HEK293 (cell line): ENCODE data around the gene NARS2.

ENCODE experiments used
- CTCF ChIA-PET: fragments of 350-600 bp; formaldehyde crosslinking; extraction: SDS; loops from one replicate; lab custom pipeline; 2021; ENCODE audit warnings: antibody characterized with exemption; lab: Yijun Ruan, JAX
- POLR2A ChIA-PET: fragments of 300-600 bp; formaldehyde crosslinking; extraction: SDS; loops from one replicate; lab custom pipeline; 2020; ENCODE audit warnings: antibody characterized with exemption, inconsistent platforms; lab: Yijun Ruan, JAX
- H3K27ac ChIP-seq: fragments of 200-500 bp; sonication (Bioruptor generic); 2 replicates; pipeline ENCODE4 v1.5.1; 2014; ENCODE audit warnings: low read depth, low read length, control low read depth, inconsistent platforms; ENCODE audit errors: extremely low read depth
- H3K36me3 ChIP-seq, 2 experiments: fragments of 200-500 bp in 1 of 2; sonication (Bioruptor generic) in 1 of 2; 1 replicate in 1 of 2; 2 replicates in 1 of 2; pipeline ENCODE4 v1.5.1; 2014 to 2017; ENCODE audit warnings: inconsistent platforms in 2 of 2, low read length in 2 of 2; ENCODE audit not compliant: control insufficient read depth in 2 of 2, insufficient read depth in 1 of 2
- H3K4me1 ChIP-seq: fragments of 200-500 bp; sonication (Bioruptor generic); 2 replicates; pipeline ENCODE4 v1.5.1; 2014; ENCODE audit warnings: mild to moderate bottlenecking, low read length, inconsistent platforms; ENCODE audit not compliant: control insufficient read depth, insufficient read depth
- H3K4me3 ChIP-seq: 2 replicates; pipeline ENCODE4 v1.5.1; 2011; ENCODE audit warnings: low read depth, mild to moderate bottlenecking, control low read depth, low read length, moderate library complexity
- H3K9me3 ChIP-seq: fragments of 200-500 bp; sonication (Bioruptor generic); 2 replicates; pipeline ENCODE4 v1.5.1; 2014; ENCODE audit warnings: low read depth, low read length, inconsistent platforms; ENCODE audit not compliant: control insufficient read depth, insufficient read depth
- EGR2 ChIP-seq: fragments of 450-650 bp; formaldehyde crosslinking; IDR thresholded peaks from 2 replicates; pipeline ENCODE4 v1.5.1; 2016; ENCODE audit warnings: low read depth, missing biosample characterization, missing genetic modification characterization
- HOXA7 ChIP-seq: sonication (generic); formaldehyde crosslinking; IDR thresholded peaks from 2 replicates; pipeline ENCODE4 v1.8.1; 2022; ENCODE audit warnings: missing genetic modification reagents, borderline replicate concordance
- HOXD13 ChIP-seq: sonication (generic); formaldehyde crosslinking; IDR thresholded peaks from 2 replicates; pipeline ENCODE4 v1.8.0; 2022; ENCODE audit warnings: missing genetic modification reagents, borderline replicate concordance
- MYNN ChIP-seq: fragments of 450-650 bp; formaldehyde crosslinking; IDR thresholded peaks from 2 replicates; pipeline ENCODE4 v1.5.1; 2016; ENCODE audit warnings: missing biosample characterization, missing genetic modification characterization, borderline replicate concordance
- PRDM1 ChIP-seq: fragments of 450-650 bp; formaldehyde crosslinking; IDR thresholded peaks from 2 replicates; pipeline ENCODE4; 2016; ENCODE audit warnings: missing biosample characterization, missing genetic modification characterization
- SCRT1 ChIP-seq: fragments of 450-650 bp; formaldehyde crosslinking; IDR thresholded peaks from 2 replicates; pipeline ENCODE4 v1.5.1; 2016; ENCODE audit warnings: missing biosample characterization, missing genetic modification characterization, borderline replicate concordance
- ZBTB17 ChIP-seq: fragments of 450-650 bp; formaldehyde crosslinking; IDR thresholded peaks from 2 replicates; pipeline ENCODE4 v1.5.1; 2016; ENCODE audit warnings: missing biosample characterization, missing genetic modification characterization
- ZBTB6 ChIP-seq: fragments of 450-650 bp; formaldehyde crosslinking; IDR thresholded peaks from 2 replicates; pipeline ENCODE4 v1.5.1; 2017; ENCODE audit warnings: missing biosample characterization, missing genetic modification characterization
- ZBTB8A ChIP-seq: fragments of 450-650 bp; formaldehyde crosslinking; IDR thresholded peaks from 2 replicates; pipeline ENCODE4 v1.5.1; 2016; ENCODE audit warnings: missing biosample characterization, missing genetic modification characterization
- ZFHX2 ChIP-seq: fragments of 450-650 bp; formaldehyde crosslinking; conservative IDR thresholded peaks from 2 replicates; pipeline ENCODE4 v1.5.1; 2016; ENCODE audit warnings: missing biosample characterization, missing genetic modification characterization
- ZFP37 ChIP-seq: fragments of 450-650 bp; formaldehyde crosslinking; IDR thresholded peaks from 2 replicates; pipeline ENCODE4 v1.5.1; 2016; ENCODE audit warnings: missing biosample characterization, missing genetic modification characterization
- ZNF132 ChIP-seq: fragments of 450-650 bp; formaldehyde crosslinking; IDR thresholded peaks from 2 replicates; pipeline ENCODE4 v1.5.1; 2017; ENCODE audit warnings: missing biosample characterization, missing genetic modification characterization, borderline replicate concordance
- ZNF155 ChIP-seq: fragments of 450-650 bp; formaldehyde crosslinking; IDR thresholded peaks from 2 replicates; pipeline ENCODE4 v1.5.1; 2016; ENCODE audit warnings: missing biosample characterization, missing genetic modification characterization
- ZNF18 ChIP-seq: fragments of 450-650 bp; formaldehyde crosslinking; IDR thresholded peaks from 2 replicates; pipeline ENCODE4 v1.5.1; 2016; ENCODE audit warnings: missing biosample characterization, missing genetic modification characterization
- ZNF184 ChIP-seq: fragments of 450-650 bp; IDR thresholded peaks from 2 replicates; pipeline ENCODE4 v1.5.1; 2018; ENCODE audit warnings: missing biosample characterization, mild to moderate bottlenecking, missing genetic modification characterization
- ZNF510 ChIP-seq: fragments of 450-650 bp; formaldehyde crosslinking; IDR thresholded peaks from 2 replicates; pipeline ENCODE4 v1.5.1; 2018; ENCODE audit warnings: mild to moderate bottlenecking, missing genetic modification characterization, missing biosample characterization; ENCODE audit not compliant: insufficient replicate concordance
- ZNF571 ChIP-seq: fragments of 450-650 bp; formaldehyde crosslinking; IDR thresholded peaks from 2 replicates; pipeline ENCODE4 v1.5.0; 2017; ENCODE audit warnings: missing biosample characterization, missing genetic modification characterization
- ZNF585B ChIP-seq: fragments of 450-650 bp; formaldehyde crosslinking; IDR thresholded peaks from 2 replicates; pipeline ENCODE4 v1.5.1; 2016; ENCODE audit warnings: missing biosample characterization, missing genetic modification characterization
- ZNF600 ChIP-seq: fragments of 450-650 bp; formaldehyde crosslinking; IDR thresholded peaks from 2 replicates; pipeline ENCODE4 v1.5.1; 2016; ENCODE audit warnings: missing biosample characterization, missing genetic modification characterization
- ZNF621 ChIP-seq: fragments of 450-650 bp; formaldehyde crosslinking; IDR thresholded peaks from 2 replicates; pipeline ENCODE4 v1.5.1; 2017; ENCODE audit warnings: missing biosample characterization, missing genetic modification characterization
- ZNF623 ChIP-seq: fragments of 450-650 bp; formaldehyde crosslinking; IDR thresholded peaks from 2 replicates; pipeline ENCODE4 v1.5.1; 2016; ENCODE audit warnings: missing biosample characterization, missing genetic modification characterization
- ZNF629 ChIP-seq: fragments of 450-650 bp; formaldehyde crosslinking; IDR thresholded peaks from 2 replicates; pipeline ENCODE4 v1.5.1; 2017; ENCODE audit warnings: missing biosample characterization, missing genetic modification characterization
- ZNF639 ChIP-seq: fragments of 450-650 bp; formaldehyde crosslinking; IDR thresholded peaks from 2 replicates; pipeline ENCODE4 v1.5.1; 2016; ENCODE audit warnings: missing biosample characterization, missing genetic modification characterization
- ZNF670 ChIP-seq: fragments of 450-650 bp; formaldehyde crosslinking; IDR thresholded peaks from 2 replicates; pipeline ENCODE4 v1.5.1; 2016; ENCODE audit warnings: missing biosample characterization, missing genetic modification characterization, low read depth
- ZNF768 ChIP-seq: fragments of 450-650 bp; formaldehyde crosslinking; IDR thresholded peaks from 2 replicates; pipeline ENCODE4 v1.5.1; 2018; ENCODE audit warnings: missing biosample characterization, mild to moderate bottlenecking, missing genetic modification characterization
- ZSCAN23 ChIP-seq: fragments of 450-650 bp; formaldehyde crosslinking; IDR thresholded peaks from 2 replicates; pipeline ENCODE4 v1.5.1; 2016; ENCODE audit warnings: missing biosample characterization, missing genetic modification characterization
- TF ChIP-seq, protein P1 (sequence below): fragments of 450-650 bp; formaldehyde crosslinking; IDR thresholded peaks from 2 replicates; pipeline ENCODE4 v1.5.1; 2016; ENCODE audit warnings: missing biosample characterization, missing genetic modification characterization

The NARS2 gene

DNA sequence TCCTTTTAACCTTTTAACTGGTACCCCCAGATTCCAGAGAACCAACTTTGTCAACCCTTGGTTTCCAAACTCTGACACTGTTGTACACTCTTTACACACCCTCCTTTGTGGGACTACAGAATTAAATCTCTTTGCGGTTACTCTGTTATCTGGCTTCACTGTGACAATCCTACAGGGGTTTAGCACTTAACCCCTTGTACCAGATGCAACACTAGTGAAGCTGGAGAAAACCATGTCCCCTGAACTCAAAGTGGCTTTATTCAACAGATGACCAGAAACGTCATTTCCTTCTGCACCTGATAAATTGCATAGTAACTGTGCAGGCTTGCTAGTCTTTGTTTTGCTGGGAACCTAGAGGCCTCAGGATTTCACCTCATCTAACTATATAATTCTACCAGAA lies 151.4 kb downstream of the NARS2 start:
- POLR2A ChIA-PET: no interaction called here
- no peak overlapping the region for H3K27ac ChIP-seq
- no peaks in the 10 kb centered on the region; the same call in 1 of the 2 replicates for H3K4me1 ChIP-seq
- H3K4me3 ChIP-seq: no peak overlapping the region
- H3K36me3 ChIP-seq: no peaks in the 10 kb centered on the region
- CTCF ChIA-PET: interaction anchor here (1.8 to 9.6 kb wide), 3 partner anchors 7 to 142 kb away, joined by 4 to 52 read pairs (median 41); no protein-coding TSS in a partner anchor
- H3K9me3 ChIP-seq: no peaks in the 10 kb centered on the region
- no peak for TF ChIP-seq ZNF184 (tag by site-specific recombination)
- TF ChIP-seq ZNF621 (tag by site-specific recombination): no peak
- no peak for TF ChIP-seq SCRT1
- no peak for TF ChIP-seq ZBTB8A (tag by site-specific recombination)
- no peak for TF ChIP-seq ZBTB6
- no peak for TF ChIP-seq ZNF132
- no peak for TF ChIP-seq ZSCAN23 (tag by site-specific recombination)
- no peak for TF ChIP-seq ZNF571 (tag by site-specific recombination)
- TF ChIP-seq, protein P1, sequence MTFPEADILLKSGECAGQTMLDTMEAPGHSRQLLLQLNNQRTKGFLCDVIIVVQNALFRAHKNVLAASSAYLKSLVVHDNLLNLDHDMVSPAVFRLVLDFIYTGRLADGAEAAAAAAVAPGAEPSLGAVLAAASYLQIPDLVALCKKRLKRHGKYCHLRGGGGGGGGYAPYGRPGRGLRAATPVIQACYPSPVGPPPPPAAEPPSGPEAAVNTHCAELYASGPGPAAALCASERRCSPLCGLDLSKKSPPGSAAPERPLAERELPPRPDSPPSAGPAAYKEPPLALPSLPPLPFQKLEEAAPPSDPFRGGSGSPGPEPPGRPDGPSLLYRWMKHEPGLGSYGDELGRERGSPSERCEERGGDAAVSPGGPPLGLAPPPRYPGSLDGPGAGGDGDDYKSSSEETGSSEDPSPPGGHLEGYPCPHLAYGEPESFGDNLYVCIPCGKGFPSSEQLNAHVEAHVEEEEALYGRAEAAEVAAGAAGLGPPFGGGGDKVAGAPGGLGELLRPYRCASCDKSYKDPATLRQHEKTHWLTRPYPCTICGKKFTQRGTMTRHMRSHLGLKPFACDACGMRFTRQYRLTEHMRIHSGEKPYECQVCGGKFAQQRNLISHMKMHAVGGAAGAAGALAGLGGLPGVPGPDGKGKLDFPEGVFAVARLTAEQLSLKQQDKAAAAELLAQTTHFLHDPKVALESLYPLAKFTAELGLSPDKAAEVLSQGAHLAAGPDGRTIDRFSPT (tag by site-specific recombination): no peak
- no peak for TF ChIP-seq ZNF155 (tag by site-specific recombination)
- no peak for TF ChIP-seq ZNF623 (tag by site-specific recombination)
- no peak for TF ChIP-seq ZNF510 (tag by site-specific recombination)
- TF ChIP-seq ZBTB17 (tag by site-specific recombination): no peak
- no peak for TF ChIP-seq ZNF629
- TF ChIP-seq, all 188 proteins: peak for 0

DNA sequence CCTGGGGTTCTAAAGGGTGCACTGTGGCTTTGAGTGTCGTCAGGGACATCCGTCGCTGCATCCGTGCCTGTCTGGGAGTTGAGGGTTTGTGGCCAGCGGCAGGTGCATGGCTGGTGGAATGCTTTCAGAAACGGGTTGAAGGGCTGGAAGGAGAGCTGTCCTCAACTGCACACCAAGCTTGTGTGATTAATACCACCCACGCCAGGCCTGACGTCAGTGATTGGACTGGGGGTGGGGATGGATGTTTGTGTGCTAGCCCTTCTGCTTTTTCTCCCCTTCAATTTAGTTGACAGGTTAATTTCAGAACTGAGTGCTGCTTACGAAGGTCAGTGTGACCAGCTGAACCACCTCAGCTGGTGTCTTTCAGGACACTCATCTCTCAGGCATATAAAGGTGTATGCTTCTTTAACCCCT lies 153.9 kb downstream of the NARS2 start:
- ChIA-PET POLR2A (no interaction called here), CTCF (interaction anchor here (0.6 to 9.6 kb wide), 14 partner anchors 9 to 797 kb away, joined by 3 to 52 read pairs (median 3); no protein-coding TSS in a partner anchor)
- no peak overlapping the region for H3K4me3 ChIP-seq
- TF ChIP-seq ZFHX2 (tag by site-specific recombination) (peak; percentile 70), ZNF768 (tag by site-specific recombination) (no peak), EGR2 (tag by site-specific recombination) (0 out of 2 replicates have a peak, but pooled peaks have one; percentile 10), ZFP37 (tag by site-specific recombination) (no peak)
- no peaks in the 10 kb centered on the region; the same call in 1 of the 2 replicates for H3K4me1 ChIP-seq
- H3K27ac ChIP-seq: no peak overlapping the region
- H3K9me3 ChIP-seq: no peaks in the 10 kb centered on the region
- no peaks in the 10 kb centered on the region for H3K36me3 ChIP-seq

- Histone ChIP-seq H3K9me3 (no peaks in the 10 kb centered on the region), H3K4me1 (no peaks in the 10 kb centered on the region; the same call in 1 of the 2 replicates), H3K36me3 (no peaks in the 10 kb centered on the region), H3K4me3 (no peak overlapping the region), H3K27ac (no peak overlapping the region)
- ChIA-PET POLR2A (no interaction called here), CTCF (interaction anchor here (0.6 to 9.6 kb wide), 10 partner anchors 10 to 647 kb away, joined by 3 to 52 read pairs (median 4); no protein-coding TSS in a partner anchor)
- TF ChIP-seq HOXA7 (CRISPR knock-in tag) (no peak), ZNF600 (no peak), PRDM1 (tag by site-specific recombination) (peak; percentile 8; the same call in 1 of the 2 replicates), ZNF18 (tag by site-specific recombination) (no peak), ZFP37 (tag by site-specific recombination) (no peak), HOXD13 (no peak), ZSCAN23 (tag by site-specific recombination) (no peak), ZNF585B (no peak), MYNN (tag by site-specific recombination) (no peak), ZNF670 (tag by site-specific recombination) (no peak), ZNF639 (tag by site-specific recombination) (no peak)
Observed at GRCh38 chr11:78420255-78420764, 154.4 kb downstream of the NARS2 start.
